Activated naive CD4-positive, alpha-beta T cell treated with anti-CD3 and anti-CD28 coated beads, Interleukin-2, amount 50 U/mL, for 72 hours (primary cell): ENCODE results near the gene UBALD1. TPM values are rescaled to one million over a fixed set of nuclear protein-coding genes. Genes with fewer than 3 reads are reported as not detected.

Experiments
- ATAC-seq, 2 donors: fragments of 150-1000 bp; cut with Tn5 transposase; 2 replicates each; pipeline ENCODE4 v1.10.0; 2021; ENCODE audit warnings: mild to moderate bottlenecking in 2 of 2, moderate library complexity in 2 of 2
- DNase-seq, 2 donors: peaks; one replicate each; pipeline ENCODE4 v3.0.0; 2021 to 2022; ENCODE audit warnings: low spot score in 2 of 2
- H3K27ac Mint-ChIP-seq, 2 donors: one replicate each; pipeline ENCODE4 v1.8.0; 2022; ENCODE audit warnings: mild to moderate bottlenecking in 2 of 2, mixed read lengths in 2 of 2
- H3K36me3 Mint-ChIP-seq, 2 donors: one replicate each; pipeline ENCODE4 v1.8.0; 2022; ENCODE audit warnings: mixed read lengths in 2 of 2
- H3K9me3 Mint-ChIP-seq, 2 donors: one replicate each; pipeline ENCODE4 v1.8.0; 2022; ENCODE audit warnings: mixed read lengths in 2 of 2
- total RNA-seq, 2 donors: library from RNA; stranded (reverse); gene quantifications; one replicate each; pipeline ENCODE4 v1.2.3, GENCODE V29; 2022

UBALD1 gene
- total RNA-seq, 2 donors from 2014 or later: 12.5 to 33.4 TPM

- ATAC-seq: peak in 1 of 2 donors; percentile 37
- peaks cover 11 to 22% of the 10 kb centered on the region in 2 donors for H3K36me3 Mint-ChIP-seq
- no peak for DNase-seq
- H3K27ac Mint-ChIP-seq: peak overlapping the region; percentile 14 to 99
- peaks cover 0 to 4% of the 10 kb centered on the region in 2 donors for H3K9me3 Mint-ChIP-seq
These were observed 11.7 kb upstream of the UBALD1 start for GRCh38 chr16:4626396-4626795.

GRCh38 chr16:4625560-4626159, 11.0 kb upstream of the UBALD1 start:
- no peaks in the 10 kb centered on the region for H3K9me3 Mint-ChIP-seq
- H3K27ac Mint-ChIP-seq: peak overlapping the region; percentile 99 to 100
- DNase-seq (no peak), ATAC-seq (no peak)
- H3K36me3 Mint-ChIP-seq: peaks cover 11 to 16% of the 10 kb centered on the region in 2 donors

GRCh38 chr16:4624827-4625559, 10.3 kb upstream of the UBALD1 start:
- ATAC-seq (peak; percentile 47 to 75), DNase-seq (peak; percentile 72 to 94)
- Mint-ChIP-seq H3K9me3 (no peaks in the 10 kb centered on the region), H3K27ac (peak overlapping the region; percentile 99 to 100), H3K36me3 (peaks cover 11 to 16% of the 10 kb centered on the region in 2 donors)

- DNase-seq (peak; percentile 85 to 92), ATAC-seq (peak; percentile 58 to 92)
These were observed 9.5 kb upstream of the UBALD1 start, which contains the start of gene MGRN1 for GRCh38 chr16:4624015-4624826. Gene MGRN1 (plus strand): TSS chr16:4624826. CDS start chr16:4624961, 135 bp downstream.

GRCh38 chr16:4623593-4623992, 8.9 kb upstream of the UBALD1 start:
- Mint-ChIP-seq H3K36me3 (peaks cover 7 to 11% of the 10 kb centered on the region in 2 donors), H3K27ac (peak overlapping the region in 1 of 2 donors; percentile 99), H3K9me3 (no peaks in the 10 kb centered on the region)
- no peak for ATAC-seq
- no peak for DNase-seq

More at GRCh38 chr16:4624015-4624826, 9.5 kb upstream of the UBALD1 start, which contains the start of gene MGRN1:
- Mint-ChIP-seq H3K36me3 (peaks cover 11 to 13% of the 10 kb centered on the region in 2 donors), H3K27ac (peak within 1 kb of the TSS; percentile 99 to 100), H3K9me3 (no peaks in the 10 kb centered on the region)

GRCh38 chr16:4618645-4619418, 4.1 kb upstream of the UBALD1 start:
- no peak for DNase-seq
- Mint-ChIP-seq H3K9me3 (no peaks in the 10 kb centered on the region), H3K36me3 (peaks cover 0 to 5% of the 10 kb centered on the region in 2 donors), H3K27ac (no peak overlapping the region)
- ATAC-seq: no peak

GRCh38 chr16:4617880-4618279, 3.2 kb upstream of the UBALD1 start:
- peak overlapping the region in 1 of 2 donors; percentile 92 for H3K27ac Mint-ChIP-seq
- ATAC-seq (no peak), DNase-seq (no peak)
- H3K9me3 Mint-ChIP-seq: no peaks in the 10 kb centered on the region
- peaks cover 0 to 5% of the 10 kb centered on the region in 2 donors for H3K36me3 Mint-ChIP-seq

- DNase-seq (peak; percentile 96 to 99), ATAC-seq (peak; percentile 90)
- Mint-ChIP-seq H3K36me3 (peaks cover 0 to 5% of the 10 kb centered on the region in 2 donors), H3K27ac (peak overlapping the region; percentile 92 to 99), H3K9me3 (no peaks in the 10 kb centered on the region)
These were observed 1.5 kb upstream of the UBALD1 start for GRCh38 chr16:4616047-4616811.

- Mint-ChIP-seq H3K9me3 (no peaks in the 10 kb centered on the region), H3K36me3 (peaks cover 0 to 5% of the 10 kb centered on the region in 2 donors), H3K27ac (peak overlapping the region; percentile 92 to 99)
- ATAC-seq: no peak
- peak in 1 of 2 donors; percentile 18 for DNase-seq
These were observed 827 bp upstream of the UBALD1 start for GRCh38 chr16:4615384-4616046.

- H3K36me3 Mint-ChIP-seq: peaks cover 0 to 5% of the 10 kb centered on the region in 2 donors
- ATAC-seq (no peak), DNase-seq (peak in 1 of 2 donors; percentile 41)
- no peaks in the 10 kb centered on the region for H3K9me3 Mint-ChIP-seq
- H3K27ac Mint-ChIP-seq: peak overlapping the region in 1 of 2 donors; percentile 92
These were observed 785 bp downstream of the UBALD1 start for GRCh38 chr16:4613636-4614570.

- no peak for ATAC-seq
- Mint-ChIP-seq H3K9me3 (no peaks in the 10 kb centered on the region), H3K27ac (peak overlapping the region in 1 of 2 donors; percentile 65), H3K36me3 (peaks cover 0 to 5% of the 10 kb centered on the region in 2 donors)
- no peak for DNase-seq
These were observed 1.6 kb downstream of the UBALD1 start for GRCh38 chr16:4612977-4613635.

GRCh38 chr16:4612474-4612931, 2.2 kb downstream of the UBALD1 start:
- no peaks in the 10 kb centered on the region for H3K9me3 Mint-ChIP-seq
- peaks cover 0 to 5% of the 10 kb centered on the region in 2 donors for H3K36me3 Mint-ChIP-seq
- H3K27ac Mint-ChIP-seq: no peak overlapping the region
- ATAC-seq: no peak
- no peak for DNase-seq

- Mint-ChIP-seq H3K36me3 (peaks cover 0 to 5% of the 10 kb centered on the region in 2 donors), H3K9me3 (no peaks in the 10 kb centered on the region), H3K27ac (peak overlapping the region in 1 of 2 donors; percentile 1)
- no peak for ATAC-seq
- DNase-seq: no peak
These were observed 3.2 kb downstream of the UBALD1 start for GRCh38 chr16:4611337-4612021.
